Glutamatergic neuron (in vitro differentiated cells): ENCODE measurements around the gene MDM4. TPM values are rescaled to one million over a fixed set of nuclear protein-coding genes. Genes with fewer than 3 reads are reported as not detected.
"Not testable (repeated sequence)": the region's sequence is repeated elsewhere in the genome, so short reads cannot be mapped to it uniquely, and the experiment has no call there.

Experiments
- DNase-seq: peaks from one replicate; pipeline ENCODE4 v3.0.0; 2022
- H3K27ac Mint-ChIP-seq: one replicate; pipeline ENCODE4 v1.8.0; 2020; ENCODE audit warnings: mild to moderate bottlenecking, mixed read lengths, inconsistent platforms; ENCODE audit not compliant: unreplicated experiment
- H3K27me3 Mint-ChIP-seq: one replicate; pipeline ENCODE4 v1.8.0; 2020; ENCODE audit warnings: mild to moderate bottlenecking, moderate library complexity, mixed read lengths, inconsistent platforms; ENCODE audit not compliant: unreplicated experiment
- H3K36me3 Mint-ChIP-seq: one replicate; pipeline ENCODE4 v1.8.0; 2020; ENCODE audit warnings: mild to moderate bottlenecking, mixed read lengths, inconsistent platforms; ENCODE audit not compliant: unreplicated experiment
- H3K4me1 Mint-ChIP-seq: one replicate; pipeline ENCODE4 v1.8.0; 2020; ENCODE audit warnings: mild to moderate bottlenecking, low read depth, mixed read lengths, inconsistent platforms; ENCODE audit not compliant: unreplicated experiment
- H3K4me3 Mint-ChIP-seq: one replicate; pipeline ENCODE4 v1.8.0; 2020; ENCODE audit warnings: mild to moderate bottlenecking, mixed read lengths, inconsistent platforms; ENCODE audit not compliant: unreplicated experiment
- H3K9me3 Mint-ChIP-seq: one replicate; pipeline ENCODE4 v1.8.0; 2020; ENCODE audit warnings: mild to moderate bottlenecking, moderate library complexity, mixed read lengths, inconsistent platforms; ENCODE audit not compliant: unreplicated experiment
- CTCF ChIP-seq: fragments of 200-600 bp; sonication (generic); IDR thresholded peaks from one replicate; pipeline ENCODE4 v1.5.0; 2021; ENCODE audit not compliant: partially characterized antibody, unreplicated experiment
- total RNA-seq: library from RNA; stranded (reverse); fragmentation: NEBNext Ultra II Directional; extraction: Animal tissue kit (Norgen Biotek cat#: 25700); gene quantifications from one replicate; pipeline ENCODE4 v1.2.1, GENCODE V29; 2021; ENCODE audit not compliant: unreplicated experiment

Gene MDM4
- total RNA-seq, 1 donor from 2014 or later = 93.9 TPM

- peaks cover 69% of the 10 kb centered on the region for H3K4me1 Mint-ChIP-seq
- DNase-seq = no peak
- TF ChIP-seq CTCF = no peak
- peak overlapping the region; percentile 47 for H3K4me3 Mint-ChIP-seq
- peaks cover 11% of the 10 kb centered on the region for H3K27me3 Mint-ChIP-seq
- H3K27ac Mint-ChIP-seq = peak overlapping the region; percentile 76
- no peaks in the 10 kb centered on the region for H3K36me3 Mint-ChIP-seq
- H3K9me3 Mint-ChIP-seq = peaks cover 10% of the 10 kb centered on the region
Observed at GRCh38 chr1:204480515-204480914, 35.7 kb upstream of the MDM4 start.

- peaks cover 48% of the 10 kb centered on the region for H3K4me1 Mint-ChIP-seq
- no peak for TF ChIP-seq CTCF
- H3K27ac Mint-ChIP-seq = peak overlapping the region; percentile 1
- no peaks in the 10 kb centered on the region for H3K36me3 Mint-ChIP-seq
- H3K4me3 Mint-ChIP-seq = peak overlapping the region; percentile 20
- H3K9me3 Mint-ChIP-seq = peaks cover 10% of the 10 kb centered on the region
- peaks cover 11% of the 10 kb centered on the region for H3K27me3 Mint-ChIP-seq
- no peak for DNase-seq
Observed at GRCh38 chr1:204483791-204484190, 32.4 kb upstream of the MDM4 start.

- DNase-seq, H3K36me3 Mint-ChIP-seq, H3K27ac Mint-ChIP-seq, H3K9me3 Mint-ChIP-seq, H3K27me3 Mint-ChIP-seq, H3K4me3 Mint-ChIP-seq: not testable (repeated sequence)
- H3K4me1 Mint-ChIP-seq = peaks cover 36% of the 10 kb centered on the region
Observed at GRCh38 chr1:204486513-204487255, 29.5 kb upstream of the MDM4 start.

- Mint-ChIP-seq H3K9me3 (peaks cover 5% of the 10 kb centered on the region), H3K4me1 (peaks cover 35% of the 10 kb centered on the region), H3K36me3 (no peaks in the 10 kb centered on the region), H3K27ac (peak overlapping the region; percentile 41), H3K4me3 (no peak overlapping the region), H3K27me3 (peaks cover 5% of the 10 kb centered on the region)
- DNase-seq = no peak
- no peak for TF ChIP-seq CTCF
Observed at GRCh38 chr1:204487256-204487615, 29.0 kb upstream of the MDM4 start.

GRCh38 chr1:204491655-204492054 lies 24.6 kb upstream of the MDM4 start:
- H3K36me3 Mint-ChIP-seq = no peaks in the 10 kb centered on the region
- peak overlapping the region; percentile 100 for H3K4me3 Mint-ChIP-seq
- no peak for TF ChIP-seq CTCF
- peaks cover 7% of the 10 kb centered on the region for H3K27me3 Mint-ChIP-seq
- peaks cover 26% of the 10 kb centered on the region for H3K4me1 Mint-ChIP-seq
- H3K9me3 Mint-ChIP-seq = peaks cover 12% of the 10 kb centered on the region
- no peak for DNase-seq
- no peak overlapping the region for H3K27ac Mint-ChIP-seq
